ENCODE results near the gene AMELX. TPM values are rescaled to one million over a fixed set of nuclear protein-coding genes. Genes with fewer than 3 reads are reported as not detected.

The AMELX gene
- total RNA-seq, 1 donor from 2014 or later: not detected

GRCh38 chrX:11305641-11306040, 12.4 kb downstream of the AMELX start:
- intact Hi-C loops (cut with micrococcal nuclease): no loop called here

GRCh38 chrX:11309220-11309619, 16.0 kb downstream of the AMELX start:
- intact Hi-C loops (cut with micrococcal nuclease): no loop called here

- intact Hi-C loops (cut with micrococcal nuclease): no loop called here
Observed at GRCh38 chrX:11311706-11312105, 18.5 kb downstream of the AMELX start.

GRCh38 chrX:11319806-11320520, 26.8 kb downstream of the AMELX start:
- intact Hi-C loops (cut with micrococcal nuclease): no loop called here

- intact Hi-C loops (cut with micrococcal nuclease): no loop called here
Observed at GRCh38 chrX:11321986-11322385, 28.8 kb downstream of the AMELX start.

GRCh38 chrX:11328134-11328533, 34.9 kb downstream of the AMELX start:
- intact Hi-C loops (cut with micrococcal nuclease): no loop called here

GRCh38 chrX:11329021-11329420, 35.8 kb downstream of the AMELX start:
- intact Hi-C loops (cut with micrococcal nuclease): no loop called here

- intact Hi-C loops (cut with micrococcal nuclease): no loop called here
Observed at GRCh38 chrX:11331788-11332187, 38.6 kb downstream of the AMELX start.

GRCh38 chrX:11334165-11334564, 41.0 kb downstream of the AMELX start:
- intact Hi-C loops (cut with micrococcal nuclease): no loop called here

- intact Hi-C loops (cut with micrococcal nuclease): no loop called here
Observed at GRCh38 chrX:11336201-11336600, 43.0 kb downstream of the AMELX start.

GRCh38 chrX:11337292-11338009, 44.2 kb downstream of the AMELX start:
- intact Hi-C loops (cut with micrococcal nuclease): no loop called here

GRCh38 chrX:11341274-11342201, 48.3 kb downstream of the AMELX start:
- intact Hi-C loops (cut with micrococcal nuclease): no loop called here

GRCh38 chrX:11342673-11343072, 49.5 kb downstream of the AMELX start:
- intact Hi-C loops (cut with micrococcal nuclease): no loop called here

GRCh38 chrX:11346121-11346682, 53.0 kb downstream of the AMELX start:
- intact Hi-C loops (cut with micrococcal nuclease): no loop called here

- intact Hi-C loops (cut with micrococcal nuclease): no loop called here
Observed at GRCh38 chrX:11347300-11347699, 54.1 kb downstream of the AMELX start.

GRCh38 chrX:11349020-11349419, 55.8 kb downstream of the AMELX start:
- intact Hi-C loops (cut with micrococcal nuclease): no loop called here

- intact Hi-C loops (cut with micrococcal nuclease): no loop called here
Observed at GRCh38 chrX:11349661-11350337, 56.6 kb downstream of the AMELX start.
